Measurements from ENCODE around the gene FBXO17. TPM values are rescaled to one million over a fixed set of nuclear protein-coding genes. Genes with fewer than 3 reads are reported as not detected.

The FBXO17 gene
- total and polyA plus RNA-seq, 2 of the 13 experiments (the other 11 are each of a cell fraction or from before 2014, with no cell fraction given): 22.1 to 58.7 TPM

- TF ChIP-seq ZNF7 (CRISPR knock-in tag; IDR thresholded peaks at IDR 0.05) (no peak), SPEN (CRISPR knock-in tag; IDR thresholded peaks at IDR 0.05; ENCODE audit: low read depth) (peak; percentile 59; the same call in 1 of the 2 replicates), POGK (CRISPR knock-in tag; conservative IDR thresholded peaks at IDR 0.05) (peak; percentile 75), ARID3A (IDR thresholded peaks at IDR 0.05; ENCODE audit: low read depth, low read length) (no peak), NFATC3 (CRISPR knock-in tag; IDR thresholded peaks at IDR 0.05) (no peak), ZNF557 (CRISPR knock-in tag; IDR thresholded peaks at IDR 0.05) (no peak), DR1 (CRISPR knock-in tag; IDR thresholded peaks at IDR 0.05) (no peak; the same call in 1 of the 2 replicates), ZNF337 (CRISPR knock-in tag; IDR thresholded peaks at IDR 0.05; ENCODE audit: borderline replicate concordance, low read depth) (peak; percentile 74; the same call in 1 of the 2 replicates), ZBTB42 (CRISPR knock-in tag; IDR thresholded peaks at IDR 0.05) (0 out of 2 replicates have a peak, but pooled peaks have one; percentile 40), AGO1 (IDR thresholded peaks at IDR 0.05; ENCODE audit: low read depth, low read length, poor library complexity, severe bottlenecking) (peak; percentile 32), SIN3B (IDR thresholded peaks at IDR 0.05; ENCODE audit: low read length) (peak; percentile 71; the same call in 1 of the 2 replicates), FOXK1 (CRISPR knock-in tag; IDR thresholded peaks at IDR 0.05; ENCODE audit: borderline replicate concordance, low read depth) (no peak)
- TF ChIP-seq, protein P1, sequence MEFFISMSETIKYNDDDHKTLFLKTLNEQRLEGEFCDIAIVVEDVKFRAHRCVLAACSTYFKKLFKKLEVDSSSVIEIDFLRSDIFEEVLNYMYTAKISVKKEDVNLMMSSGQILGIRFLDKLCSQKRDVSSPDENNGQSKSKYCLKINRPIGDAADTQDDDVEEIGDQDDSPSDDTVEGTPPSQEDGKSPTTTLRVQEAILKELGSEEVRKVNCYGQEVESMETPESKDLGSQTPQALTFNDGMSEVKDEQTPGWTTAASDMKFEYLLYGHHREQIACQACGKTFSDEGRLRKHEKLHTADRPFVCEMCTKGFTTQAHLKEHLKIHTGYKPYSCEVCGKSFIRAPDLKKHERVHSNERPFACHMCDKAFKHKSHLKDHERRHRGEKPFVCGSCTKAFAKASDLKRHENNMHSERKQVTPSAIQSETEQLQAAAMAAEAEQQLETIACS (CRISPR knock-in tag; IDR thresholded peaks at IDR 0.05): no peak; the same call in 1 of the 2 replicates
- TF ChIP-seq, protein P2, sequence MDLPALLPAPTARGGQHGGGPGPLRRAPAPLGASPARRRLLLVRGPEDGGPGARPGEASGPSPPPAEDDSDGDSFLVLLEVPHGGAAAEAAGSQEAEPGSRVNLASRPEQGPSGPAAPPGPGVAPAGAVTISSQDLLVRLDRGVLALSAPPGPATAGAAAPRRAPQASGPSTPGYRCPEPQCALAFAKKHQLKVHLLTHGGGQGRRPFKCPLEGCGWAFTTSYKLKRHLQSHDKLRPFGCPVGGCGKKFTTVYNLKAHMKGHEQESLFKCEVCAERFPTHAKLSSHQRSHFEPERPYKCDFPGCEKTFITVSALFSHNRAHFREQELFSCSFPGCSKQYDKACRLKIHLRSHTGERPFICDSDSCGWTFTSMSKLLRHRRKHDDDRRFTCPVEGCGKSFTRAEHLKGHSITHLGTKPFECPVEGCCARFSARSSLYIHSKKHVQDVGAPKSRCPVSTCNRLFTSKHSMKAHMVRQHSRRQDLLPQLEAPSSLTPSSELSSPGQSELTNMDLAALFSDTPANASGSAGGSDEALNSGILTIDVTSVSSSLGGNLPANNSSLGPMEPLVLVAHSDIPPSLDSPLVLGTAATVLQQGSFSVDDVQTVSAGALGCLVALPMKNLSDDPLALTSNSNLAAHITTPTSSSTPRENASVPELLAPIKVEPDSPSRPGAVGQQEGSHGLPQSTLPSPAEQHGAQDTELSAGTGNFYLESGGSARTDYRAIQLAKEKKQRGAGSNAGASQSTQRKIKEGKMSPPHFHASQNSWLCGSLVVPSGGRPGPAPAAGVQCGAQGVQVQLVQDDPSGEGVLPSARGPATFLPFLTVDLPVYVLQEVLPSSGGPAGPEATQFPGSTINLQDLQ (CRISPR knock-in tag; IDR thresholded peaks at IDR 0.05): no peak; the same call in 1 of the 2 replicates
- TF ChIP-seq, protein P3, sequence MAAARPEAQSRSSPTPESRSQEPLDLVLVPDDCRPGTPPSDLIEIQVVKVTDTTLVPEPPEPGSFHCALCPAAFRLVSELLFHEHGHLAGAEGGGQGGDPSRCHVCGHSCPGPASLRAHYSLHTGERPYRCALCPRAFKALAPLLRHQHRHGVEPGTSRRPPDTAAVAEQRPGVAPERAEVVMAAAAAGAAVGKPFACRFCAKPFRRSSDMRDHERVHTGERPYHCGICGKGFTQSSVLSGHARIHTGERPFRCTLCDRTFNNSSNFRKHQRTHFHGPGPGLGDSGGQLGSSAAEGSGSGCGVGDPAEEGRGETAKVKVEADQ (CRISPR knock-in tag; IDR thresholded peaks at IDR 0.05; ENCODE audit: borderline replicate concordance): no peak
Observed at GRCh38 chr19:38929929-38930775, 45.4 kb downstream of the FBXO17 start, which contains the start of gene SARS2 (continued).
